Choroid plexus epithelial cell (primary cell): ENCODE measurements around the gene DOCK10.

Experiments used
- DNase-seq: peaks from one replicate; pipeline ENCODE4 v3.0.0-alpha.2; 2010; ENCODE audit warnings: low read depth
- H3K4me3 ChIP-seq: 2 replicates; pipeline ENCODE4 v1.5.1; 2011; ENCODE audit warnings: low read depth, mild to moderate bottlenecking, control low read depth, low read length, moderate library complexity
- TF ChIP-seq, protein P1 (sequence below): conservative IDR thresholded peaks from 2 replicates; pipeline ENCODE4 v1.5.1; 2011; ENCODE audit warnings: low read depth, mild to moderate bottlenecking, control low read depth, inconsistent platforms, low read length, moderate library complexity

DOCK10 gene

DNA sequence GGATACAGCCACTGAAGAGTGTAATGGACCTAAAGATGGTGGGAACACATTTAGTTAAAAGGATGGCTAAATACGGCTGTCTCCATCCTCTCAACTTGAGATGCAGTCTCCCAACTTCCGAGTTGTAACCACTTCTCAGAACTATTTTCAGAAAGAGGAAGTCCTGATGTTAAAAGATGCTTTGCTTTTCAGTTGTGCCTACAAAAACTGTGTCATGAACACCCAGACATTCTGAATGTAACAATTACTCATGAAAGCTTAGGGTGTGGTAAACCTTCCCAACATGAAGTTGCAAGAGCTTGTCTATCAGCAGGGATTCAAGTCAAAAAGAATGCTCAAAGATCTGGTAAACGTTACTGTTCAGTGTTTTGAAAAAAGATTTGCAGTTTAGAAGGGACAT is 147.9 kb downstream of the DOCK10 start:
- DNase-seq = no peak

DNA sequence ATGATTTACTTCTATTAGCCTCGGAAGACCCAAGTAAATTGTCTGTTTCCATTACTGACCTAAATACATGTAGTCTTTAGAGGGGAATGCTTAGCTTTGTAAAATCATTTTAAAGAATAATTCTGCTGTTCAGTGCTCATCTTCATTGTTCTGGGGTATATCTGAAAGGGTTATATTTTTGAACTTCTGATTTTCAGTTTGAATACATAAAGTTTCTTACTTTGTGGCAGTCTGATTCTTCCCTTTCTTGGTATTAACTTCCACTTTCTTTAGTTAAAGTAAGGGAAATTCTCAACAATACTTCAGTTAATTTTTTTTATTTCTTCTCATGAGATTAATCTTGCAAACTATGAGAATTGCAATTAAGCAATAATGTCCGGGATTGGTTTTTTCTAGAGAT is 148.4 kb downstream of the DOCK10 start:
- H3K4me3 ChIP-seq = no peak overlapping the region
- TF ChIP-seq, protein P1, sequence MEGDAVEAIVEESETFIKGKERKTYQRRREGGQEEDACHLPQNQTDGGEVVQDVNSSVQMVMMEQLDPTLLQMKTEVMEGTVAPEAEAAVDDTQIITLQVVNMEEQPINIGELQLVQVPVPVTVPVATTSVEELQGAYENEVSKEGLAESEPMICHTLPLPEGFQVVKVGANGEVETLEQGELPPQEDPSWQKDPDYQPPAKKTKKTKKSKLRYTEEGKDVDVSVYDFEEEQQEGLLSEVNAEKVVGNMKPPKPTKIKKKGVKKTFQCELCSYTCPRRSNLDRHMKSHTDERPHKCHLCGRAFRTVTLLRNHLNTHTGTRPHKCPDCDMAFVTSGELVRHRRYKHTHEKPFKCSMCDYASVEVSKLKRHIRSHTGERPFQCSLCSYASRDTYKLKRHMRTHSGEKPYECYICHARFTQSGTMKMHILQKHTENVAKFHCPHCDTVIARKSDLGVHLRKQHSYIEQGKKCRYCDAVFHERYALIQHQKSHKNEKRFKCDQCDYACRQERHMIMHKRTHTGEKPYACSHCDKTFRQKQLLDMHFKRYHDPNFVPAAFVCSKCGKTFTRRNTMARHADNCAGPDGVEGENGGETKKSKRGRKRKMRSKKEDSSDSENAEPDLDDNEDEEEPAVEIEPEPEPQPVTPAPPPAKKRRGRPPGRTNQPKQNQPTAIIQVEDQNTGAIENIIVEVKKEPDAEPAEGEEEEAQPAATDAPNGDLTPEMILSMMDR = no peak
- no peak for DNase-seq

More for the DNA sequence above, 147.9 kb downstream of the DOCK10 start:
- H3K4me3 ChIP-seq = no peak overlapping the region
- TF ChIP-seq, protein P1 = no peak

DNA sequence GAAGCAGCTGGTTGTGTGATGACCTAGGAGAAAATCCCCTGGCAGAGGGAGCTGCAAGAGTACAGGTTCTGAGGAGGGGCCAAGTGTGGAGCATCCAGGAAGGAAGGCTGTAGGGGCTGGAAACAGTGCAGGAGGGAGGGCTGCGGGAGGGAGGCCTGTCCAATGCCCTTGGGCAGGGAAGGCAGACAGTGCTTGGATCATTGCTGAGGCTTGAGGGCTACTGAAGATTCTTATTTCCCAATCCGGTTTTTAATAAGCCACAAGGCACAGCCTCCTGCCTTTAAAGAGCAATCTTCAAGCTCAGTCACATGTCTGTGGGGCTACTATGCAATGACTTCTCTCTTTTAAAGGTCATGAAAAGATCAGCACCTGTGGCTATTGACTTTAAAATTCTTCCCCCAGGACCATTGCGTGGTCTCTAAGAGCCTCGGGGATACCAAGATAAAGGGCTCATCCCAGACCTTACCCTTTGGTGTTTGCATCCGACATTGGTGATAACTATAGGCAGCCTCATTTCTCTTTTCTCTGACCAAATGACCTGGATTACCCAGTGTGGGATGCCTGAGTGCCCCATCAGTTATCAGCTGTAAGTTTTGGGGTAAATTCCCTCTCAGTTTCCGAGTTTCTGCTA is 149.6 kb downstream of the DOCK10 start:
- H3K4me3 ChIP-seq = no peak overlapping the region
- TF ChIP-seq, protein P1 = no peak
- no peak for DNase-seq

GRCh38 chr2:224890372-224890771 is 151.9 kb downstream of the DOCK10 start:
- H3K4me3 ChIP-seq = no peak overlapping the region
- TF ChIP-seq, protein P1 = no peak
- DNase-seq = peak; percentile 14

DNA sequence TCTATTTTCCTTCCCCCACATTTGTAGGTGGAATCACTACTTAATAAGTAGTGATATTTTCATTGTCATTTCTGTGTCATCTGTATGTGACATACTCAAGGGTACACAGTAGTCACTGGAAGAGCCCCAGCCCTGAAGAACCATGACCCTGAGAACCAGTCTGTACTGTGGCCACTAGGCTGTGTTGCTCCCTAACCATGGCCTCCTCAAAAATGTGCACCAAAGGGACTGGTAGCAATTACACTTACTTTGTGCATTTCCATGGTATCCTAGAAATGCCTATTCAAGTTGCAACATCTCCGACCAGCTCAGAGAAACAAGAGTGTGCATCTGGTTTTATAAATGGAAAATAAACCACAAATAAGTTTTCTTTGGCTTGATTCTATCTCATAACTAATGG is 155.1 kb downstream of the DOCK10 start:
- TF ChIP-seq, protein P1 = peak; percentile 37
- DNase-seq = peak; percentile 61
- H3K4me3 ChIP-seq = no peak overlapping the region

DNA sequence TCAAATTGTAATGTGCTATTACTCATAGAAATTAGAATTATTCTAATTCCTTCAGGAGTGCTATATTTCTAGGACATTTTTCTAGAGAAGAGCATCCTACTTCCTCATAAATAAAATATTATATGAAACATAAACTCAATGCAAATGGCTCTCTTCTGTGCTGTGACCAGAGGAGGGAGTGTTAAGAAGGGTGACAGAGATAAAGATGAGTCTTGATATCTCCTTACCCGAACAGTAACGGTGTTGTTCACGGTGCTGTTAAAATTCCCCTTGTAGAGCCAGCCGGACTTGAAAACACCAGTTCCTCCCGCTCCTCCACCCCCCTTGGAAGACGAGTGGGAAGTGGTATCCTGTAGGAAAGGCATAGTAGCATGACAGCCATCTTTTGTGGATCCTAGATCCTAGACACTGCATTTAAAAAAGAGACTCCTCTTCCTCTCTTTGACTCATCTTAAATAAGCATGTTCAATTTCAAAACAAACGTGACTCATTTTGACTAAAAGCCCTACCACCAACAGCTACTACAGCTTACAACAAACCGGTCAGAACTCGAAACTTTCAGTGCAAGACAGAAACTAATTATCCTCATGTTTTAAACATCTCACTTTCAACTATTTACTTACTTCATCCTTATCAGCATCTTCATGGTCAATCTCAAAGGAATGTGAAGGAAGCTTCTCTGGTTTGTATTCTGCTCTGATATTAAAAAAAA is 156.3 kb downstream of the DOCK10 start:
- TF ChIP-seq, protein P1 = no peak
- no peak overlapping the region for H3K4me3 ChIP-seq
- DNase-seq = peak; percentile 88

GRCh38 chr2:224885291-224885690 is 157.0 kb downstream of the DOCK10 start:
- no peak overlapping the region for H3K4me3 ChIP-seq

More at GRCh38 chr2:224885291-224885690, 157.0 kb downstream of the DOCK10 start:
- peak; percentile 33 for DNase-seq
- TF ChIP-seq, protein P1 = no peak
